ENCODE results near the gene ITIH4. TPM values are rescaled to one million over a fixed set of nuclear protein-coding genes. Genes with fewer than 3 reads are reported as not detected.

Gene ITIH4
- 2.1 TPM for polyA plus RNA-seq (2012; ENCODE audit: insufficient read depth, insufficient read length)

- H3K4me3 ChIP-seq (ENCODE audit: low read length), result no peak within 1 kb of the TSS
- DNase-seq (ENCODE audit: low read depth, low spot score), result no peak
Measured at GRCh38 chr3:52830535-52831258, at the start of gene ITIH4. Gene ITIH4, minus strand, starts transcription at chr3:52830672. Its CDS starts 30 bp downstream, at chr3:52830642.

GRCh38 chr3:52880047-52880446 lies 49.6 kb upstream of the ITIH4 start:
- DNase-seq (ENCODE audit: low read depth, low spot score), result no peak
- no peak overlapping the region for H3K4me3 ChIP-seq (ENCODE audit: low read length)

DNA sequence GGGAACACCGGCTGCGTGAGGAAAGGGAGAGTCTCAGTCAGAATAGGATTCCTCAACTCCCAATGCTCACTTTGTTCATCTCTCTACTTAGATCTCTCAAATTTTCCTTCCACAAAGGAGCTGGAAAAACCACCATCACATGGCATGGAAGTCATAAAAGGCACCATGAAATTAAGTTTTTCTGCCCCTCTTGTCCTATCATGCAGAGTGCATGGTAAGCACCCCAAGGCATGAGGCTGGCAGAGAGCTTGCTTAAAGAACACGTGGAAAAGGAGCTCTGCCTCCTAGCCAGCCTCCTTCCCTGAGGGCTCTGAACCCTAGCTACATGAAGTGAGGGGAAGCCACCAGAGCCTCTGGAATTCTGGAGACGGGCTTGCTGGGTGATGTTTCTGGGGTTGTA lies 49.1 kb upstream of the ITIH4 start:
- no peak for DNase-seq (ENCODE audit: low read depth, low spot score)
- no peak overlapping the region for H3K4me3 ChIP-seq (ENCODE audit: low read length)

DNA sequence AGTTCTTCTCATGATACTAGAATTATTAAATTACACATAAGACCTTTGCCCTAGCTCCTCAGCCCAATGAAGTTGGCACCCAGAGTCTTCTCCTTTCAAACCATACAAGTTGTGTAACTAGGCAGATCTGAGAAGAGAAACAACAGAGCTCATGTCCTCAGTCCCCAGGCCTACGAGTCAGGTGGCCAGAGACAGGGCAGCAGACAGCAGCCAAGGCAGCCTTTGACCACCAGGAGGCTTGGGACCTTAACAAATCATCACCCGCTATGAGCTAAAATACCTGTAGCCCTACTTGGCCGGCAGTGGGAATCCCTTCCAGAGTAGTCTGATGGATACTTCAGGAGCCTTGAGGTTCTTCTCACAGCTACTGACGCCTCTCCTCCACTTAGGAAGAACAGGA lies 48.6 kb upstream of the ITIH4 start:
- no peak overlapping the region for H3K4me3 ChIP-seq (ENCODE audit: low read length)
- DNase-seq (ENCODE audit: low read depth, low spot score), result no peak

GRCh38 chr3:52877085-52877484 lies 46.6 kb upstream of the ITIH4 start:
- no peak for DNase-seq (ENCODE audit: low read depth, low spot score)
- no peak overlapping the region for H3K4me3 ChIP-seq (ENCODE audit: low read length)

DNA sequence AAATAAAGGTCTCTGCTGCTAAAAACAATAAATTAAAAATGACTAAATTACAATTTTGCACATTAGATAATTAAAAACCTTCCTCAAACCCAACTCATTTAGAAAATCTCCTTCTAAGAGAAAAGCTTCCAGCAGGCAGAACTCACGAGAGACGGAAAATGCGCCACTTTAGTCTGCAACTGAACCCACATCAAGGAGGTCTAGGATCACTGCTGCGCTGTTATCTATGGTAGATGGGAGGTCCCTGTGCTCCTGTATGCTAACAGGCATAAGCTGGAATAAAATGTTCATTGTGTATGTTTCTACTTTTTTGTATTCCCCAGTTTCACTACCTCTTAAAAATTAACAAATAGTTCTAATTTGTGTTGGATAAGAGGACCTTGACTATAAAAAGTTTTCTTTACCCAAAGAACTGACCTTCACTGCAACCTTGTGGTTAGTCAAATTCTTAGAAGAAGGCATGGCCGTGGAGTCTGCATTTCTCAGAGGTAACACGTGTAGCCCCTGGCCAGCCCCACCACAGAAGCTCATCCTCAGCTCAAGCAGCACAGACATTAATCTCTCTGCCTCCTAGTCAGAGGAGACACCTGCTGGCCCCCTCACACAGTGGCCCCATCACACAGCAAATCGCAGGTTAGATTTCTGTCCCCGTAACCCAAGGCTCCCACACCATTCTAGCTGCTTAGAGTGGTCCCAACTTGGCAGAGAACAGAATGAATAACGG lies 44.6 kb upstream of the ITIH4 start:
- peak overlapping the region; percentile 2; the same call in 1 of the 2 replicates for H3K4me3 ChIP-seq (ENCODE audit: low read length)
- DNase-seq (ENCODE audit: low read depth, low spot score), result peak; percentile 80

DNA sequence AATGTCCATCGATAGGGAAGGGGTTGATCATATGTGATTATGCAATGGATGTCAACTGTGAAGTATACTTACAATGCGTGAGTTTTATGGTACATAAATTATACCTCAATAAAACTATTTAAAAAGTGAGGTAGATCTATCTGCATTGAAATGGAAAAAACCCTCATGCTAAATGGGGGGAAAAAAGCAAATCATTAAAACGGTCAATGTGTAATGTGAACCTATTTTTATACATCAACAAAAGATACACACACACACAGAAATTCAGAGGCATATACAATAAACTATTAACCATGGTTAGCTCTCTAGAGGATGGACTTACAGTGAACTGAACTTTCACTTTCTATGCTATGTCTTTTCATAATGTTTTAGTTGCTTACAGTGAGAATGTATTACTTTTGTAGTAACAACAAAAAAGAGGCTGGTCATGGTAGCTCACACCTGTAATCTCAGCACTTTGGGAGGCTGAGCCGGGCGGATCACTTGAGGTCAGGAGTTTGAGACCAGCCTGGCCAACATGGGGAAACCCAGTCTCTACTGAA lies 43.8 kb upstream of the ITIH4 start:
- DNase-seq (ENCODE audit: low read depth, low spot score), result no peak
- peak overlapping the region; percentile 2; the same call in 1 of the 2 replicates for H3K4me3 ChIP-seq (ENCODE audit: low read length)

- no peak for DNase-seq (ENCODE audit: low read depth, low spot score)
- no peak overlapping the region for H3K4me3 ChIP-seq (ENCODE audit: low read length)
Measured at GRCh38 chr3:52873433-52874159, 43.1 kb upstream of the ITIH4 start.

DNA sequence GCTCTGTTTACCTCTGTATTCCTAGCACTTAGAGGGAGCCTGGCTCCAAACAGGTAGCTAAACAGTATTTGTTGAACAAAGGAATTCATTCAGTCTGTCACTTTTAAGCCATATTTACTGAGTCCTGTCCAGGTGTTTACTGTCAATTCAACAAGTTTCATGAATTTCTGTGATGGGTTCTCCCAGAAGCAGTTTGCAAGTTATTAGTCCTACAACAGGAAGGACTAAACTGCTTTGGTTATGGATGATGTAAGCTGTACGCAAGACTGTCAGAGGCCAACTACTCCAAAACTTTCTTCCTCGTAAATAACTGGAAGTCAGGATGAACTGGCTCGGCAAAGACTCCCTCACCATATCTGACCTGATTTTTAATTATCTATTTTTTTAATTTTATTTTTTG lies 41.8 kb upstream of the ITIH4 start:
- H3K4me3 ChIP-seq (ENCODE audit: low read length), result no peak overlapping the region
- DNase-seq (ENCODE audit: low read depth, low spot score), result no peak

- H3K4me3 ChIP-seq (ENCODE audit: low read length), result no peak overlapping the region
- no peak for DNase-seq (ENCODE audit: low read depth, low spot score)
Measured at GRCh38 chr3:52871761-52872160, 41.3 kb upstream of the ITIH4 start.

- no peak for DNase-seq (ENCODE audit: low read depth, low spot score)
- H3K4me3 ChIP-seq (ENCODE audit: low read length), result no peak overlapping the region
Measured at GRCh38 chr3:52870471-52870870, 40.0 kb upstream of the ITIH4 start.

DNA sequence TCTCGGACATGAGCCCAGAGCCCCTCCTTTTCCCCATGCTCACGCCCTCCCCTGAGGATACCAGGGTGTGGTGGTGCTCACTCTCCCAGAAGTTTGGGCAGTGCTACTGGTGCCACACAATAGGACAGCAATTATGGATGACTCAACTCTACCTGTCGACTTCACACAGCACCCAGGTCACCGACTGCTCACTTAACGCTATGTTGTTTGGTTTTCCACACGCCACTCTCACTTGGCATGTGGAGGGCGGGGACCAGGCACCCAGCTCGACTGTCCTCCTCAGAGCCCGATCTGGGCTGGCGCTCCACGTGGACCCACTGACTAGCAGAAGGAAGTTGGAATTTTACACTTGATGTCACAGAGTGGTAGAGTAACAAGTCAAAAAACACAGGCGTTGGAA lies 36.0 kb upstream of the ITIH4 start:
- no peak for DNase-seq (ENCODE audit: low read depth, low spot score)
- no peak overlapping the region for H3K4me3 ChIP-seq (ENCODE audit: low read length)

- H3K4me3 ChIP-seq (ENCODE audit: low read length), result no peak overlapping the region
- no peak for DNase-seq (ENCODE audit: low read depth, low spot score)
Measured at GRCh38 chr3:52865994-52866393, 35.5 kb upstream of the ITIH4 start.

GRCh38 chr3:52860424-52860768 lies 29.9 kb upstream of the ITIH4 start:
- no peak overlapping the region for H3K4me3 ChIP-seq (ENCODE audit: low read length)
- no peak for DNase-seq (ENCODE audit: low read depth, low spot score)

DNA sequence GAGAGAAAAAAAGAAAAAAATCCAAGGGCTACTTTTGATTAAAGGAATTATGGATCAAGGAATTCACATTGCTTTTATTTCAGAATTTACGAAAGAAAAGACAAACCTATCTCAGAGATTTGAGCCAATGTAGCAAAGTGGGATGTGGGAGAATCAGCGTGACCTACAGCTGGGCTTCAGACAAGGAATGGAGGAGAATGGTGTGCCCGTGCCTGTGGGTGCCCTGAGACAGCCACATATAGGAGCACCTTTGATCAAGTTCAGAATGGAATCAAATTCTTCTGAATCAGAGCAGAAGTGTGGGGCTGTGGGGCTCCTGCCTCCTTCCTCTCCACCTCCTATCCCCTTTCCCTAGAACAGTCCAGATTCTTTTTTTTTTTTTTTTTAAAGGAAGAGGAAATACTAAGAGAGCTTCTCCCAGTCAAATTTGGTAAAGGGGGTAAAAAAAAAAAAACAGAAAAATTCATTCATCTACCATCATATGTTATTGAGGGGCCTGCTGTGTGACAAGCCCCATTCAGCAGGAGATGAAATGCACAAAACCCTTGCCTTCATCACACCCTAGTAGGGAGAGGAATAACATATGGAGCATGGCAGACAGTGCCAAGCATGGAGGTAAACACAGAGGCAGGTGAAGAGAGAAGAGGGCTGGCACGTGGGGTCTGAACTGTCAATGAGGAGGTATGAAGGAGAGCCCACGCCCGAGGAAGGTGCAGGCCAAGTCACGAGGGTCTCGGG lies 29.4 kb upstream of the ITIH4 start:
- no peak overlapping the region for H3K4me3 ChIP-seq (ENCODE audit: low read length)
- no peak for DNase-seq (ENCODE audit: low read depth, low spot score)

DNA sequence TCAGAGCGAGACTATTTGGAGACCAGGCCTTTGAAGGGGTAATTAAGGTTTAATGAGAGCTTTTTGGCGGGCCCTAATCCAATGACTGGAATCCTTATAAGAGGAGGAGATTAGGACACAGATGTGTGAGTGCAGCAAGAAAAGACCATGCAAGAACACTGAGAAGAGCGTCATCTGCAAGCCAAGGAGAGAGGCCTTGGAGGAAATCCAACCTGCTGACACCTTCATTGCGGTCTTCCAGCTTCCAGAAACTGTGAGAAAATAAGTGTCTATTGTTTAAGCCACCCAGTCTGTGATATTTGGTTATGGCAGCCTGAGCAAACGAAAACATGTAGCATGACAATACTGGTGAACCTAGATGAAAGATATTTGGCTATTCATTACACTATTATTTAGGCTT lies 27.4 kb upstream of the ITIH4 start:
- no peak for DNase-seq (ENCODE audit: low read depth, low spot score)
- no peak overlapping the region for H3K4me3 ChIP-seq (ENCODE audit: low read length)

DNA sequence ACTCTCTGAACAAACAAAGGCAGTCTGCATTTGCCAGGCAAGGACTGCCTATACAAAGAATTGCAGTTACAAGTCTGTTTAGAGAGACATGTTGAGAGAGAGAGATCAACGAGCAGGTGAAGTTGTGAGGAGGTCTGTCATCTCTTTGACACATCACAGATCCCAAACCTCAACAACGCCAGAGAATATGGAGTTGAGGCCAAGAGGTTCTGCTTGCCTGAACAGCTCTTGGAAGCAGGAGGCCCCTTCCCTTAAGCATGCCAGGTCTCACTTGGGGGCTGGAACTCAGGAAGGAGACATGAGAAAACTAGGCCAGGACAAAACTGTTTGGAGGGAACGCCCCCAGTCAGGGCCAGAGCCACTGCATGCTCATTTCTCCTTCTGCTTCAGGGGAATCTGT lies 26.7 kb upstream of the ITIH4 start:
- no peak overlapping the region for H3K4me3 ChIP-seq (ENCODE audit: low read length)
- DNase-seq (ENCODE audit: low read depth, low spot score), result no peak

- no peak overlapping the region for H3K4me3 ChIP-seq (ENCODE audit: low read length)
- no peak for DNase-seq (ENCODE audit: low read depth, low spot score)
Measured at GRCh38 chr3:52856666-52857065, 26.2 kb upstream of the ITIH4 start.

GRCh38 chr3:52854013-52854412 lies 23.5 kb upstream of the ITIH4 start:
- no peak overlapping the region for H3K4me3 ChIP-seq (ENCODE audit: low read length)
- no peak for DNase-seq (ENCODE audit: low read depth, low spot score)

Data from Jurkat, Clone E6-1 (cell line).